WTC11 (cell line): Measurements from ENCODE around the gene PSEN1.

Experiments used
- CTCF ChIP-seq: fragments of 200-600 bp; IDR thresholded peaks from 2 replicates; pipeline ENCODE4 v1.8.0; 2022; ENCODE audit warnings: antibody characterized with exemption
- JUN ChIP-seq: sonication (generic); formaldehyde crosslinking; IDR thresholded peaks from 2 replicates; pipeline ENCODE4 v1.8.0; 2023; ENCODE audit warnings: mild to moderate bottlenecking, missing genetic modification reagents
- KAT7 ChIP-seq: sonication (generic); formaldehyde crosslinking; IDR thresholded peaks from 2 replicates; pipeline ENCODE4 v1.8.1; 2023; ENCODE audit warnings: missing genetic modification reagents, mild to moderate bottlenecking, borderline replicate concordance
- RORB ChIP-seq: fragments of 250-450 bp; sonication (Bioruptor Pico); IDR thresholded peaks from 2 replicates; pipeline ENCODE4 v1.9.0; 2021; ENCODE audit warnings: mild to moderate bottlenecking

GRCh38 chr14:73231981-73232851 is 95.9 kb downstream of the PSEN1 start:
- TF ChIP-seq JUN (CRISPR knock-in tag) (no peak), KAT7 (CRISPR knock-in tag) (no peak), RORB (CRISPR knock-in tag) (no peak), CTCF (peak; percentile 38)
